Prostate gland (tissue), 2 donors: ENCODE measurements around the gene WWC2. TPM values are rescaled to one million over a fixed set of nuclear protein-coding genes. Genes with fewer than 3 reads are reported as not detected.

Source experiments
- DNase-seq: peaks from one replicate; pipeline ENCODE4 v3.0.0-alpha.2; 2019; ENCODE audit warnings: low spot score
- H3K27ac ChIP-seq, 2 donors: fragments of 200-600 bp; sonication (generic); 2 replicates each; pipeline ENCODE4 v1.5.1; 2017 to 2019
- H3K27me3 ChIP-seq: fragments of 200-600 bp; sonication (generic); replicated peaks from 2 replicates; pipeline ENCODE4 v1.5.1; 2019; ENCODE audit not compliant: insufficient read depth
- H3K36me3 ChIP-seq, 2 donors: fragments of 200-600 bp; sonication (generic); 1 replicate in 1 of 2; 2 replicates in 1 of 2; pipeline versions ENCODE4 v1.5.1 to v1.8.1; 2017 to 2019
- H3K4me1 ChIP-seq: fragments of 200-600 bp; sonication (generic); replicated peaks from 2 replicates; pipeline ENCODE4 v1.5.1; 2019
- H3K4me3 ChIP-seq, 2 donors: fragments of 200-600 bp; sonication (generic); 2 replicates each; pipeline ENCODE4 v1.5.1; 2017 to 2019
- H3K9me3 ChIP-seq: fragments of 200-600 bp; sonication (generic); 2 replicates; pipeline ENCODE4 v1.5.1; 2017
- CTCF ChIP-seq, 4 experiments: fragments of 200-600 bp in 2 of 4; fragments of 450-650 bp in 2 of 4; sonication (generic) in 2 of 4; IDR thresholded peaks; 1 replicate in 3 of 4; 2 replicates in 1 of 4; pipeline ENCODE4 v1.5.1; 2016 to 2019; ENCODE audit warnings: antibody characterized with exemption in 4 of 4, mild to moderate bottlenecking in 2 of 4, moderate library complexity in 2 of 4
- POLR2A ChIP-seq: fragments of 450-650 bp; IDR thresholded peaks from one replicate; pipeline ENCODE4 v1.6.1; 2016; ENCODE audit warnings: antibody characterized with exemption, mild to moderate bottlenecking
- POLR2AphosphoS5 ChIP-seq: sonication (generic); formaldehyde crosslinking; IDR thresholded peaks from one replicate; pipeline ENCODE4 v1.6.1; 2017; ENCODE audit warnings: antibody characterized with exemption
- WGBS: methylation state at CpG from one replicate; pipeline ENCODE4 v1.1.5; 2018; 5-methylcytosine and 5-hydroxymethylcytosine counted together
- intact Hi-C: fragments of 100-400 bp; cut with DNase I; formaldehyde crosslinking; loops from one replicate; pipeline ENCODE4 v1.14.2; 2022
- total RNA-seq, 2 donors: library from RNA; depleted of rRNA; stranded (reverse); fragments of >200 nt; gene quantifications; one replicate each; pipeline ENCODE4 v1.1.0, GENCODE V29; 2016

WWC2 gene
- total RNA-seq, 2 donors from 2014 or later, result 17.6 to 44.1 TPM

GRCh38 chr4:183100298-183100599 lies 1.2 kb downstream of the WWC2 start:
- Histone ChIP-seq H3K9me3 (no peaks in the 10 kb centered on the region), H3K4me1 (peaks cover 2% of the 10 kb centered on the region), H3K4me3 (peak overlapping the region; percentile 82 to 92), H3K27me3 (no peaks in the 10 kb centered on the region), H3K36me3 (no peaks in the 10 kb centered on the region), H3K27ac (peak overlapping the region in 1 of 2 donors; percentile 96)
- no peak for DNase-seq
- 47% methylated on average over 3 of the region's 3 CpGs for WGBS
- intact Hi-C loops, result no loop called here
- TF ChIP-seq POLR2AphosphoS5, result no peak
- TF ChIP-seq CTCF (IDR thresholded peaks at IDR 0.05), result no peak
- no peak for TF ChIP-seq POLR2A

- WGBS, result 41% methylated on average over 6 of the region's 6 CpGs
- Histone ChIP-seq H3K27me3 (no peaks in the 10 kb centered on the region), H3K36me3 (no peaks in the 10 kb centered on the region), H3K9me3 (no peaks in the 10 kb centered on the region), H3K4me1 (peaks cover 2% of the 10 kb centered on the region), H3K27ac (no peak overlapping the region), H3K4me3 (no peak overlapping the region)
- intact Hi-C loops, result no loop called here
- DNase-seq, result no peak
- TF ChIP-seq POLR2A (no peak), POLR2AphosphoS5 (no peak), CTCF (IDR thresholded peaks at IDR 0.05) (no peak)
These were observed 1.8 kb downstream of the WWC2 start for GRCh38 chr4:183100827-183101226.

GRCh38 chr4:183101956-183102480 lies 3.0 kb downstream of the WWC2 start:
- intact Hi-C loops, result no loop called here
- no peak overlapping the region for H3K4me3 ChIP-seq
- H3K27me3 ChIP-seq, result no peaks in the 10 kb centered on the region
- H3K27ac ChIP-seq, result no peak overlapping the region
- no peak for DNase-seq
- TF ChIP-seq POLR2AphosphoS5, result no peak
- TF ChIP-seq CTCF (IDR thresholded peaks at IDR 0.05), result no peak
- TF ChIP-seq POLR2A, result no peak
- H3K4me1 ChIP-seq, result peaks cover 2% of the 10 kb centered on the region
- WGBS, result 57% methylated on average over 4 of the region's 4 CpGs
- no peaks in the 10 kb centered on the region for H3K36me3 ChIP-seq
- no peaks in the 10 kb centered on the region for H3K9me3 ChIP-seq

GRCh38 chr4:183105092-183105491 lies 6.0 kb downstream of the WWC2 start:
- H3K4me3 ChIP-seq, result no peak overlapping the region

More at GRCh38 chr4:183105092-183105491, 6.0 kb downstream of the WWC2 start:
- H3K9me3 ChIP-seq, result no peaks in the 10 kb centered on the region
- H3K27ac ChIP-seq, result no peak overlapping the region
- no peaks in the 10 kb centered on the region for H3K27me3 ChIP-seq
- TF ChIP-seq CTCF (IDR thresholded peaks at IDR 0.05) (no peak), POLR2A (no peak), POLR2AphosphoS5 (no peak)
- peaks cover 2% of the 10 kb centered on the region for H3K4me1 ChIP-seq
- no peak for DNase-seq
- 99% methylated on average over 5 of the region's 5 CpGs for WGBS
- intact Hi-C loops, result no loop called here
- H3K36me3 ChIP-seq, result no peaks in the 10 kb centered on the region
